OCI-M2 (cell line): Measurements from ENCODE around the gene TCP11.
"Not testable (repeated sequence)": the region's sequence is repeated elsewhere in the genome, so short reads cannot be mapped to it uniquely, and the experiment has no call there.

Experiments
- DNase-seq: peaks from one replicate; lab custom pipeline; 2025; ENCODE audit not compliant: unreplicated experiment; lab: John Stamatoyannopoulos, UW

The TCP11 gene

GRCh38 chr6:35148167-35148741 lies 7.1 kb upstream of the TCP11 start:
- DNase-seq, result no peak

GRCh38 chr6:35147486-35147885 lies 6.3 kb upstream of the TCP11 start:
- no peak for DNase-seq

- no peak for DNase-seq
Observed at GRCh38 chr6:35147026-35147425, 5.9 kb upstream of the TCP11 start.

GRCh38 chr6:35146453-35146852 lies 5.3 kb upstream of the TCP11 start:
- no peak for DNase-seq

- DNase-seq, result no peak
Observed at GRCh38 chr6:35145757-35146156, 4.6 kb upstream of the TCP11 start.

- DNase-seq, result no peak
Observed at GRCh38 chr6:35142588-35143569, 1.7 kb upstream of the TCP11 start.

GRCh38 chr6:35140639-35141006 lies 516 bp downstream of the TCP11 start:
- DNase-seq, result no peak

- DNase-seq, result no peak
Observed at GRCh38 chr6:35139924-35140638, 1.1 kb downstream of the TCP11 start.

- DNase-seq, result no peak
Observed at GRCh38 chr6:35139470-35139869, 1.7 kb downstream of the TCP11 start.

GRCh38 chr6:35138191-35138590 lies 2.9 kb downstream of the TCP11 start:
- DNase-seq, result not testable (repeated sequence)

- no peak for DNase-seq
Observed at GRCh38 chr6:35136185-35136584, 5.0 kb downstream of the TCP11 start.

- no peak for DNase-seq
Observed at GRCh38 chr6:35128496-35128895, 12.6 kb downstream of the TCP11 start.

GRCh38 chr6:35128042-35128441 lies 13.1 kb downstream of the TCP11 start:
- DNase-seq, result no peak

- DNase-seq, result no peak
Observed at GRCh38 chr6:35124356-35124755, 16.8 kb downstream of the TCP11 start.

- no peak for DNase-seq
Observed at GRCh38 chr6:35120746-35121145, 20.4 kb downstream of the TCP11 start.

- no peak for DNase-seq
Observed at GRCh38 chr6:35108309-35108885, 32.7 kb downstream of the TCP11 start.

- peak; percentile 24 for DNase-seq
Observed at GRCh38 chr6:35107761-35108160, 33.4 kb downstream of the TCP11 start.

GRCh38 chr6:35107208-35107607 lies 33.9 kb downstream of the TCP11 start:
- DNase-seq, result not testable (repeated sequence)

GRCh38 chr6:35106061-35106460 lies 35.1 kb downstream of the TCP11 start:
- DNase-seq, result not testable (repeated sequence)

GRCh38 chr6:35105078-35105477 lies 36.1 kb downstream of the TCP11 start:
- DNase-seq, result no peak

- DNase-seq, result no peak
Observed at GRCh38 chr6:35099116-35099515, 42.0 kb downstream of the TCP11 start.
